Endothelial cell of umbilical vein (primary cell): ENCODE measurements around the gene SIGMAR1.
A peak's percentile ranks its signal among the peaks of the same experiment; 100 is the strongest.

Experiments used
- CTCF ChIP-seq, 2 donors: IDR thresholded peaks; 1 replicate in 1 of 2; 2 replicates in 1 of 2; pipeline ENCODE4 v1.5.1; 2011; ENCODE audit warnings: low read length in 2 of 2, mild to moderate bottlenecking in 2 of 2, moderate library complexity in 2 of 2, control low read depth in 1 of 2, inconsistent platforms in 1 of 2, low read depth in 1 of 2; ENCODE audit not compliant: insufficient read depth in 1 of 2; ENCODE audit errors: extremely low read depth in 1 of 2
- EZH2 ChIP-seq: IDR thresholded peaks from 2 replicates; pipeline ENCODE4 v1.6.1; 2012; ENCODE audit warnings: borderline replicate concordance, low read depth, mild to moderate bottlenecking, moderate library complexity, low read length, inconsistent platforms; ENCODE audit not compliant: severe bottlenecking
- MAX ChIP-seq: IDR thresholded peaks from 2 replicates; pipeline ENCODE4 v1.6.1; 2011; ENCODE audit not compliant: insufficient read depth, insufficient read length
- MYC ChIP-seq: IDR thresholded peaks from one replicate; pipeline ENCODE4 v1.6.1; 2011; ENCODE audit warnings: mild to moderate bottlenecking, low read depth, low read length
- POLR2A ChIP-seq: IDR thresholded peaks from 2 replicates; pipeline ENCODE4 v1.6.1; 2012; ENCODE audit warnings: low read depth, mild to moderate bottlenecking, control low read depth, low read length
- POLR2AphosphoS5 ChIP-seq: IDR thresholded peaks from 2 replicates; pipeline ENCODE4 v1.6.1; 2012; ENCODE audit warnings: low read depth, mild to moderate bottlenecking, control low read depth, low read length, moderate library complexity; ENCODE audit not compliant: insufficient read depth

DNA sequence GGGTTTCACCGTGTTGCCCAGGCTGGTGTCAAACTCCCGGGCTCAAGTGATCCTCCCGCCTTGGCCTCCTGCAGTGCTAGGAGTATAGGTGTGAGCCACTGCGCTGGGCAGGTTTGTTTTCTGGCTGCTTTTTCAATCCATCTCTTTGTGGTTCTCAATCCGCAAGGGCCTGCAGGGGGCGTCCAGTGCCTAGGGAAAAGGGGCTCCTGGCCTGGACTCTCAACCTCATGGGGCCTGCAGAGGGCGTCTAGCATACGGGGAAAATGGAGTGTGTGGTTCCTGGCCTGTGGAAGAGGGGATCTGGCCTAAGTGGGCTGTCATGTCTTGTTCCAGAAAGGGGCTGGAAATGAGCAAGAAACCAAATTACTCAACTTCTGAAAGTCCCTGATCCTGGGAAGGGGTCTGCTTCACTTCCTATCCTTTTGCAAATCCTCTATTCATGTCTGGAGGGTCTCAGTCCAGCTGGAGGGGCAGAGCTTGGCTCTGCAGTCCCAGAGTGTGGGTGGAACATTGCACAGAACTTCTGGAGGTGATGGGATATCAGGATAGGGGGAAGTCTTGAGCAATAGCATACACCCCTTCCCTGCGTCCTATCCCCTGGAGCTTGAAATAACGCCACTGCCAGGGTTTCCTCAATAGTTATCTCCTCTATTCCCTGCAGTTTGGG is 37.6 kb upstream of the SIGMAR1 start:
- TF ChIP-seq POLR2AphosphoS5, result no peak
- TF ChIP-seq EZH2, result no peak
- peak; percentile 86 to 94 for TF ChIP-seq CTCF (IDR thresholded peaks at IDR 0.05; ENCODE audit: extremely low read depth in 1 of 2, insufficient read depth in 1 of 2, low read depth in 1 of 2, low read length in 2 of 2)
- TF ChIP-seq POLR2A, result no peak
- no peak for TF ChIP-seq MAX
- no peak for TF ChIP-seq MYC
